GM23248 (cell line): ENCODE measurements around the gene RAC2. TPM values are rescaled to one million over a fixed set of nuclear protein-coding genes. Genes with fewer than 3 reads are reported as not detected.

ENCODE experiments used
- DNase-seq: peaks from one replicate; pipeline ENCODE4 v3.0.0-alpha.2; 2015
- H2AFZ ChIP-seq: fragments of 200-600 bp; sonication (generic); 2 replicates; pipeline ENCODE4 v1.6.1; 2016; ENCODE audit warnings: antibody characterized with exemption
- H3F3A ChIP-seq: fragments of 200-600 bp; sonication (generic); 2 replicates; pipeline ENCODE4 v1.6.1; 2016; ENCODE audit warnings: mild to moderate bottlenecking, antibody characterized with exemption, mixed run types; ENCODE audit not compliant: insufficient read depth
- H3K27ac ChIP-seq: fragments of 200-600 bp; sonication (generic); 2 replicates; pipeline ENCODE4 v1.5.1; 2016; ENCODE audit warnings: mild to moderate bottlenecking
- H3K27me3 ChIP-seq: fragments of 200-600 bp; sonication (generic); replicated peaks from 2 replicates; pipeline ENCODE4 v1.6.1; 2016; ENCODE audit warnings: mild to moderate bottlenecking; ENCODE audit not compliant: insufficient read depth
- H3K36me3 ChIP-seq: fragments of 200-600 bp; sonication (generic); 2 replicates; pipeline ENCODE4 v1.6.1; 2016; ENCODE audit warnings: low read depth, mild to moderate bottlenecking
- H3K4me1 ChIP-seq: fragments of 200-600 bp; sonication (generic); 2 replicates; pipeline ENCODE4 v1.6.1; 2016; ENCODE audit warnings: mild to moderate bottlenecking; ENCODE audit not compliant: insufficient read depth
- H3K4me2 ChIP-seq: fragments of 200-600 bp; sonication (generic); one replicate; pipeline ENCODE4 v1.6.1; 2016; ENCODE audit warnings: mild to moderate bottlenecking; ENCODE audit not compliant: unreplicated experiment
- H3K4me3 ChIP-seq: fragments of 200-600 bp; sonication (generic); 2 replicates; pipeline ENCODE4 v1.5.1; 2016; ENCODE audit warnings: mild to moderate bottlenecking
- H3K79me2 ChIP-seq: fragments of 200-600 bp; sonication (generic); 2 replicates; pipeline ENCODE4 v1.6.1; 2016; ENCODE audit warnings: mild to moderate bottlenecking; ENCODE audit not compliant: insufficient read depth
- H3K9ac ChIP-seq: fragments of 200-600 bp; sonication (generic); 2 replicates; pipeline ENCODE4 v1.6.1; 2016; ENCODE audit warnings: mild to moderate bottlenecking
- H3K9me2 ChIP-seq: fragments of 200-600 bp; sonication (generic); 2 replicates; pipeline ENCODE4 v1.6.1; 2016; ENCODE audit warnings: mixed run types, mild to moderate bottlenecking, moderate library complexity; ENCODE audit not compliant: insufficient read depth
- H3K9me3 ChIP-seq: fragments of 200-600 bp; sonication (generic); one replicate; pipeline ENCODE4 v1.6.1; 2017; ENCODE audit warnings: low read depth
- H4K20me1 ChIP-seq: fragments of 200-600 bp; sonication (generic); 2 replicates; pipeline ENCODE4 v1.6.0; 2016; ENCODE audit not compliant: insufficient read depth
- EZH2 ChIP-seq: fragments of 200-600 bp; sonication (generic); IDR thresholded peaks from 2 replicates; pipeline ENCODE4 v1.6.1; 2018; ENCODE audit warnings: antibody characterized with exemption, mild to moderate bottlenecking; ENCODE audit not compliant: insufficient read depth, poor library complexity, severe bottlenecking
- EZH2phosphoT487 ChIP-seq: fragments of 200-600 bp; sonication (generic); IDR thresholded peaks from 2 replicates; pipeline ENCODE4 v1.6.1; 2018; ENCODE audit warnings: antibody characterized with exemption, moderate library complexity, mild to moderate bottlenecking, low read depth; ENCODE audit not compliant: insufficient read depth
- WGBS, 2 experiments: methylation state at CpG; one replicate each; pipeline ENCODE4 v1.1.6; 2015 to 2017; ENCODE audit warnings: low lambda C conversion rate in 2 of 2, low coverage in 1 of 2; ENCODE audit errors: missing lambda C conversion rate in 2 of 2; 5-methylcytosine and 5-hydroxymethylcytosine counted together
- in situ Hi-C: fragments of 300-500 bp; cut with MboI; formaldehyde crosslinking; loops from 2 replicates; pipeline ENCODE4 v1.15.0; 2020
- polyA plus RNA-seq: library from polyadenylated mRNA; unstranded; fragments of >200 nt; fragmentation: Nextera tagmentation; extraction: Ambion mirVana; gene quantifications from 2 replicates; pipeline ENCODE4 v1.2.1, GENCODE V29; 2016
- total RNA-seq: library from RNA; depleted of rRNA; stranded (reverse); fragments of >200 nt; shearing (Covaris generic); gene quantifications from 2 replicates; pipeline ENCODE4 v1.2.3, GENCODE V29; 2014

RAC2 gene
- total and polyA plus RNA-seq, 2 experiments from 2014 or later: 34.9 to 35.1 TPM

- Histone ChIP-seq H3K4me3 (no peak overlapping the region), H3K36me3 (no peaks in the 10 kb centered on the region), H3K27ac (no peak overlapping the region), H4K20me1 (no peaks in the 10 kb centered on the region), H3K4me1 (peaks cover 8% of the 10 kb centered on the region), H3K9ac (no peak overlapping the region), H3K79me2 (no peaks in the 10 kb centered on the region), H3F3A (peaks cover 8% of the 10 kb centered on the region; the same call in 1 of the 2 replicates), H3K27me3 (peaks cover 7% of the 10 kb centered on the region; the same call in 1 of the 2 replicates), H2AFZ (no peak overlapping the region), H3K9me2 (no peaks in the 10 kb centered on the region), H3K9me3 (no peaks in the 10 kb centered on the region), H3K4me2 (no peak overlapping the region)
- in situ Hi-C loops: no loop called here
- TF ChIP-seq EZH2 (no peak), EZH2phosphoT487 (no peak)
- 76 to 81% methylated on average over 3 of the region's 3 CpGs for WGBS, 2 experiments
- DNase-seq: no peak
These were observed 20.0 kb downstream of the RAC2 start for GRCh38 chr22:37223965-37224551.

- TF ChIP-seq EZH2phosphoT487 (no peak), EZH2 (no peak)
These were observed 21.6 kb downstream of the RAC2 start for GRCh38 chr22:37222440-37222971.

GRCh38 chr22:37221424-37222333, 22.4 kb downstream of the RAC2 start:
- no peak overlapping the region for H3K9ac ChIP-seq
- no peaks in the 10 kb centered on the region for H3K79me2 ChIP-seq
- H3K27me3 ChIP-seq: peaks cover 11% of the 10 kb centered on the region; the same call in 1 of the 2 replicates
- in situ Hi-C loops: no loop called here
- H3F3A ChIP-seq: no peaks in the 10 kb centered on the region; the same call in 1 of the 2 replicates
- no peak overlapping the region for H3K4me2 ChIP-seq
- 71 to 78% methylated on average over 10 of the region's 10 CpGs for WGBS, 2 experiments
- no peaks in the 10 kb centered on the region for H4K20me1 ChIP-seq
- no peaks in the 10 kb centered on the region for H3K36me3 ChIP-seq
- no peaks in the 10 kb centered on the region for H3K4me1 ChIP-seq
- TF ChIP-seq EZH2 (no peak), EZH2phosphoT487 (no peak)
- no peak overlapping the region for H3K4me3 ChIP-seq
- DNase-seq: no peak
- no peak overlapping the region for H2AFZ ChIP-seq
- H3K9me3 ChIP-seq: no peaks in the 10 kb centered on the region
- no peaks in the 10 kb centered on the region for H3K9me2 ChIP-seq
- no peak overlapping the region for H3K27ac ChIP-seq

More at GRCh38 chr22:37222440-37222971, 21.6 kb downstream of the RAC2 start:
- H3K36me3 ChIP-seq: no peaks in the 10 kb centered on the region
- no peak overlapping the region for H2AFZ ChIP-seq
- H4K20me1 ChIP-seq: no peaks in the 10 kb centered on the region
- H3K9me2 ChIP-seq: no peaks in the 10 kb centered on the region
- H3K79me2 ChIP-seq: no peaks in the 10 kb centered on the region
- H3K4me3 ChIP-seq: no peak overlapping the region
- H3K9ac ChIP-seq: no peak overlapping the region
- in situ Hi-C loops: no loop called here
- no peak overlapping the region for H3K4me2 ChIP-seq
- WGBS, 2 experiments: 80 to 81% methylated on average over 8 of the region's 8 CpGs
- H3F3A ChIP-seq: no peaks in the 10 kb centered on the region; the same call in 1 of the 2 replicates
- peaks cover 11% of the 10 kb centered on the region; the same call in 1 of the 2 replicates for H3K27me3 ChIP-seq
- no peak for DNase-seq
- no peaks in the 10 kb centered on the region for H3K9me3 ChIP-seq
- no peak overlapping the region for H3K27ac ChIP-seq
- H3K4me1 ChIP-seq: no peaks in the 10 kb centered on the region

GRCh38 chr22:37220543-37220981, 23.5 kb downstream of the RAC2 start:
- DNase-seq: no peak

More at GRCh38 chr22:37220543-37220981, 23.5 kb downstream of the RAC2 start:
- H3K27ac ChIP-seq: no peak overlapping the region
- TF ChIP-seq EZH2phosphoT487 (no peak), EZH2 (no peak)
- no peak overlapping the region for H2AFZ ChIP-seq
- no peaks in the 10 kb centered on the region; the same call in 1 of the 2 replicates for H3F3A ChIP-seq
- in situ Hi-C loops: no loop called here
- H3K9me2 ChIP-seq: no peaks in the 10 kb centered on the region
- no peaks in the 10 kb centered on the region for H3K36me3 ChIP-seq
- no peak overlapping the region for H3K4me3 ChIP-seq
- H3K4me1 ChIP-seq: no peaks in the 10 kb centered on the region
- H3K79me2 ChIP-seq: no peaks in the 10 kb centered on the region
- H3K9me3 ChIP-seq: no peaks in the 10 kb centered on the region
- H3K4me2 ChIP-seq: no peak overlapping the region
- no peaks in the 10 kb centered on the region for H4K20me1 ChIP-seq
- H3K9ac ChIP-seq: no peak overlapping the region
- peaks cover 11% of the 10 kb centered on the region; the same call in 1 of the 2 replicates for H3K27me3 ChIP-seq
- WGBS, 2 experiments: 44 to 49% methylated on average over 4 of the region's 4 CpGs
